Calu3 (cell line): ENCODE results near the gene HADHA. TPM values are rescaled to one million over a fixed set of nuclear protein-coding genes. Genes with fewer than 3 reads are reported as not detected.

Source experiments
- BruUV-seq: library from RNA; stranded (reverse); fragments of 400-500 nt; replicated peaks from 2 replicates; lab custom pipeline; 2021; lab: Mats Ljungman, UMichigan
- CTCF ChIA-PET: fragments of 300-600 bp; sonication (Branson Sonifier 250); formaldehyde crosslinking; loops from one replicate; lab custom pipeline; 2022; ENCODE audit warnings: antibody characterized with exemption; lab: Charles Lee
- DNase-seq: peaks from one replicate; pipeline ENCODE4 v3.0.0; 2022
- H3K27ac Mint-ChIP-seq: one replicate; pipeline ENCODE4 v1.8.0; 2022; ENCODE audit warnings: mixed read lengths; ENCODE audit not compliant: unreplicated experiment
- H3K27me3 Mint-ChIP-seq: one replicate; pipeline ENCODE4 v1.8.0; 2022; ENCODE audit warnings: mixed read lengths; ENCODE audit not compliant: unreplicated experiment
- H3K36me3 Mint-ChIP-seq: one replicate; pipeline ENCODE4 v1.8.0; 2022; ENCODE audit warnings: mild to moderate bottlenecking, moderate library complexity, mixed read lengths; ENCODE audit not compliant: insufficient read depth, unreplicated experiment
- H3K4me1 Mint-ChIP-seq: one replicate; pipeline ENCODE4 v1.8.0; 2022; ENCODE audit warnings: mild to moderate bottlenecking, low read depth, mixed read lengths; ENCODE audit not compliant: unreplicated experiment
- H3K4me3 Mint-ChIP-seq: one replicate; pipeline ENCODE4 v1.8.0; 2022; ENCODE audit warnings: mild to moderate bottlenecking, low read depth, moderate library complexity, mixed read lengths; ENCODE audit not compliant: unreplicated experiment
- H3K9me3 Mint-ChIP-seq: one replicate; pipeline ENCODE4 v1.8.0; 2022; ENCODE audit warnings: low read depth, mixed read lengths; ENCODE audit not compliant: unreplicated experiment
- CTCF ChIP-seq: fragments of 200-600 bp; IDR thresholded peaks from one replicate; pipeline ENCODE4 v1.8.0; 2022; ENCODE audit warnings: antibody characterized with exemption; ENCODE audit not compliant: unreplicated experiment
- intact Hi-C: fragments of 100-400 bp; cut with micrococcal nuclease; formaldehyde crosslinking; loops from one replicate; pipeline ENCODE4 v1.10.0; 2022; ENCODE audit not compliant: unreplicated experiment
- total RNA-seq: library from RNA; stranded (reverse); gene quantifications from 2 replicates; pipeline ENCODE4 v1.2.3, GENCODE V29; 2022

Gene HADHA
- total RNA-seq, 1 experiment from 2014 or later = 127 TPM

GRCh38 chr2:26284132-26284531 is 39.7 kb upstream of the HADHA start:
- Mint-ChIP-seq H3K9me3 (no peaks in the 10 kb centered on the region), H3K27ac (no peak overlapping the region), H3K4me1 (peaks cover 17% of the 10 kb centered on the region), H3K27me3 (no peaks in the 10 kb centered on the region), H3K4me3 (no peak overlapping the region), H3K36me3 (peaks cover 40% of the 10 kb centered on the region)
- intact Hi-C loops = no loop called here
- BruUV-seq = no TSS peak
- CTCF ChIA-PET = no interaction called here
- TF ChIP-seq CTCF = no peak
- DNase-seq = no peak

GRCh38 chr2:26283606-26284005 is 39.2 kb upstream of the HADHA start:
- no TSS peak for BruUV-seq
- peaks cover 17% of the 10 kb centered on the region for H3K4me1 Mint-ChIP-seq
- CTCF ChIA-PET = no interaction called here
- no peak for DNase-seq
- no peaks in the 10 kb centered on the region for H3K9me3 Mint-ChIP-seq
- TF ChIP-seq CTCF = no peak
- H3K36me3 Mint-ChIP-seq = peaks cover 45% of the 10 kb centered on the region
- H3K4me3 Mint-ChIP-seq = no peak overlapping the region
- no peaks in the 10 kb centered on the region for H3K27me3 Mint-ChIP-seq
- intact Hi-C loops = no loop called here
- H3K27ac Mint-ChIP-seq = no peak overlapping the region

GRCh38 chr2:26281226-26281625 is 36.8 kb upstream of the HADHA start:
- DNase-seq = no peak
- H3K4me1 Mint-ChIP-seq = peaks cover 17% of the 10 kb centered on the region
- H3K9me3 Mint-ChIP-seq = no peaks in the 10 kb centered on the region
- H3K36me3 Mint-ChIP-seq = peaks cover 45% of the 10 kb centered on the region
- no peak for TF ChIP-seq CTCF
- H3K4me3 Mint-ChIP-seq = no peak overlapping the region
- H3K27me3 Mint-ChIP-seq = no peaks in the 10 kb centered on the region
- CTCF ChIA-PET = no interaction called here
- BruUV-seq = no TSS peak
- intact Hi-C loops = no loop called here
- no peak overlapping the region for H3K27ac Mint-ChIP-seq

- BruUV-seq = no TSS peak
- Mint-ChIP-seq H3K4me3 (no peak overlapping the region), H3K9me3 (no peaks in the 10 kb centered on the region), H3K4me1 (peaks cover 25% of the 10 kb centered on the region), H3K27ac (no peak overlapping the region), H3K36me3 (peaks cover 50% of the 10 kb centered on the region), H3K27me3 (no peaks in the 10 kb centered on the region)
- no peak for DNase-seq
- TF ChIP-seq CTCF = no peak
- CTCF ChIA-PET = no interaction called here
- intact Hi-C loops = no loop called here
Measured at GRCh38 chr2:26279886-26280285, 35.5 kb upstream of the HADHA start.
